Stimulated activated CD8-positive, alpha-beta memory T cell treated with anti-CD3 and anti-CD28 coated beads, Interleukin-15, amount 100 ng/mL, for 48 hours (primary cell): ENCODE results near the gene SIGLEC10.

Experiments used
- DNase-seq, 2 donors: peaks; one replicate each; pipeline ENCODE4 v3.0.0-alpha.2; 2020; ENCODE audit warnings: low read depth in 2 of 2

SIGLEC10 gene

GRCh38 chr19:51366389-51367254 is 50.8 kb downstream of the SIGLEC10 start:
- DNase-seq, result peak; percentile 93 to 95

GRCh38 chr19:51365965-51366388 is 51.5 kb downstream of the SIGLEC10 start, which contains the start of gene ETFB:
Gene ETFB, minus strand, starts transcription at chr19:51366388. Its CDS starts 62 bp downstream, at chr19:51366326.
- DNase-seq, result no peak

- no peak for DNase-seq
Observed at GRCh38 chr19:51365211-51365964, 52.1 kb downstream of the SIGLEC10 start.

- DNase-seq, result no peak
Observed at GRCh38 chr19:51364200-51365106, 53.0 kb downstream of the SIGLEC10 start.

GRCh38 chr19:51361239-51361638 is 56.2 kb downstream of the SIGLEC10 start:
- DNase-seq, result no peak
